Vagina (tissue), 2 donors: Measurements from ENCODE around the gene CAPN3. TPM values are rescaled to one million over a fixed set of nuclear protein-coding genes. Genes with fewer than 3 reads are reported as not detected.

Source experiments
- DNase-seq, 2 donors: peaks; one replicate each; pipeline ENCODE4 v3.0.0-alpha.2; 2017; ENCODE audit errors: extremely low spot score in 2 of 2
- H3K27ac ChIP-seq: fragments of 200-600 bp; sonication (generic); one replicate; pipeline ENCODE4 v1.5.1; 2019
- H3K27me3 ChIP-seq: fragments of 200-600 bp; sonication (generic); one replicate; pipeline ENCODE4 v1.5.1; 2019
- H3K36me3 ChIP-seq, 2 donors: fragments of 200-600 bp; sonication (generic); one replicate each; pipeline ENCODE4 v1.5.1; 2017 to 2019
- H3K4me1 ChIP-seq: fragments of 200-600 bp; sonication (generic); one replicate; pipeline ENCODE4 v1.5.1; 2019
- H3K4me3 ChIP-seq, 2 donors: fragments of 200-600 bp; sonication (generic); 1 replicate in 1 of 2; 2 replicates in 1 of 2; pipeline ENCODE4 v1.5.1; 2016 to 2019
- H3K9me3 ChIP-seq: fragments of 200-600 bp; sonication (generic); one replicate; pipeline ENCODE4 v1.5.1; 2019
- POLR2A ChIP-seq, 2 donors: fragments of 450-650 bp; IDR thresholded peaks; one replicate each; pipeline ENCODE4 v1.6.1; 2017; ENCODE audit warnings: antibody characterized with exemption in 2 of 2, mild to moderate bottlenecking in 2 of 2, moderate library complexity in 2 of 2
- POLR2AphosphoS5 ChIP-seq, 2 donors: sonication (generic); formaldehyde crosslinking; IDR thresholded peaks; one replicate each; pipeline ENCODE4 v1.9.0; 2017; ENCODE audit warnings: antibody characterized with exemption in 2 of 2, mild to moderate bottlenecking in 2 of 2, low read depth in 1 of 2; ENCODE audit not compliant: insufficient read depth in 1 of 2
- intact Hi-C: fragments of 100-400 bp; cut with DNase I; formaldehyde crosslinking; loops from one replicate; pipeline ENCODE4 v1.15.1; 2023
- total RNA-seq: library from RNA; depleted of rRNA; stranded (reverse); fragments of >200 nt; gene quantifications from one replicate; pipeline ENCODE4 v1.2.3, GENCODE V29; 2016
- TF ChIP-seq, protein P1 (sequence below), 3 experiments: fragments of 450-650 bp in 2 of 3; fragments of 200-600 bp in 1 of 3; sonication (generic) in 1 of 3; IDR thresholded peaks; one replicate each; pipeline ENCODE4 v1.5.1; 2017 to 2019; ENCODE audit warnings: antibody characterized with exemption in 3 of 3, mild to moderate bottlenecking in 2 of 3, moderate library complexity in 2 of 3

The CAPN3 gene
- total RNA-seq, 1 donor from 2014 or later, result 18.4 TPM

DNA sequence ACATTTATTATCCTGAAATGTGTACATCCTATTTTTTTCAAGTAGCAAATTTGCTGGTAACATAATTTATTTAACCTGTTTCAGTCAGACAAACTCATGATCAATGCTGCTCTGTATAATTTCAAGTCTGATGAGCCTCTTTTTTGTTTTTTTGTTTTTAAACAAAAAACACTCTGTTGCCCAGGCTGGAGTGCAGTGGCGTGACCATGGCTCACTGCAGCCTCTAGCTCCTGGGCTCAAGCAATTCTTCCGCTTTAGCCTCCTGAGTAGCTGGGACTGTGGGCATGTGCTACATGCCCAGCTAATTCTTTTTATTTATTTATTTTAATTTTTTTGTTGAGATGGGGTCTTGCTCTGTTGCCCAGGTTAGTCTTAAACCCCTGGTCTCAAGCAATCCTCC is 40.1 kb upstream of the CAPN3 start:
- intact Hi-C loops, result no loop called here
- Histone ChIP-seq H3K27me3 (no peaks in the 10 kb centered on the region), H3K4me3 (no peak overlapping the region), H3K27ac (no peak overlapping the region), H3K4me1 (no peaks in the 10 kb centered on the region), H3K36me3 (peaks cover 0 to 12% of the 10 kb centered on the region in 2 donors), H3K9me3 (no peaks in the 10 kb centered on the region)
- TF ChIP-seq POLR2A (IDR thresholded peaks at IDR 0.05) (no peak), POLR2AphosphoS5 (IDR thresholded peaks at IDR 0.05; ENCODE audit: insufficient read depth in 1 of 2, low read depth in 1 of 2) (no peak)
- TF ChIP-seq, protein P1, sequence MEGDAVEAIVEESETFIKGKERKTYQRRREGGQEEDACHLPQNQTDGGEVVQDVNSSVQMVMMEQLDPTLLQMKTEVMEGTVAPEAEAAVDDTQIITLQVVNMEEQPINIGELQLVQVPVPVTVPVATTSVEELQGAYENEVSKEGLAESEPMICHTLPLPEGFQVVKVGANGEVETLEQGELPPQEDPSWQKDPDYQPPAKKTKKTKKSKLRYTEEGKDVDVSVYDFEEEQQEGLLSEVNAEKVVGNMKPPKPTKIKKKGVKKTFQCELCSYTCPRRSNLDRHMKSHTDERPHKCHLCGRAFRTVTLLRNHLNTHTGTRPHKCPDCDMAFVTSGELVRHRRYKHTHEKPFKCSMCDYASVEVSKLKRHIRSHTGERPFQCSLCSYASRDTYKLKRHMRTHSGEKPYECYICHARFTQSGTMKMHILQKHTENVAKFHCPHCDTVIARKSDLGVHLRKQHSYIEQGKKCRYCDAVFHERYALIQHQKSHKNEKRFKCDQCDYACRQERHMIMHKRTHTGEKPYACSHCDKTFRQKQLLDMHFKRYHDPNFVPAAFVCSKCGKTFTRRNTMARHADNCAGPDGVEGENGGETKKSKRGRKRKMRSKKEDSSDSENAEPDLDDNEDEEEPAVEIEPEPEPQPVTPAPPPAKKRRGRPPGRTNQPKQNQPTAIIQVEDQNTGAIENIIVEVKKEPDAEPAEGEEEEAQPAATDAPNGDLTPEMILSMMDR (IDR thresholded peaks at IDR 0.05), result no peak
- no peak for DNase-seq

DNA sequence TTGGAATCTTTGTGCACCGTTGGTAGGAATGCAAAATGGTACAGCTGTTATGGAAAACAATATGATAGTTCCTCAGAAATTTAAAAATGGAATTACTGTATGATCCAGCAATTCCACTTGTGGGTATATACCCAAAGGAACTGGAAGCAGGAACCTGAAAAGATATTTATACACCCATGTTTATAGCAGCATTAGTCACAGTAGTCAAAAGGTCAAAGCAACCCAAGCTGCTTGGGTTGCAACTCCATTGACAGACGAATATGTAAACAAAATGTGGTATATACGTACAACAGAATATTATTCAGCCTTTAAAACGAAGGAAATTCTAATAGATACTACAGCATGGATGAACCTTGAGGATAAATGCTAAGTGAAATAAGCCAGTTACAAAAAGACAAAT is 35.0 kb upstream of the CAPN3 start:
- H3K27ac ChIP-seq, result no peak overlapping the region
- no peak overlapping the region for H3K4me3 ChIP-seq
- H3K9me3 ChIP-seq, result no peaks in the 10 kb centered on the region
- no peaks in the 10 kb centered on the region for H3K4me1 ChIP-seq
- DNase-seq, result no peak
- no peaks in the 10 kb centered on the region for H3K27me3 ChIP-seq
- intact Hi-C loops, result no loop called here
- TF ChIP-seq, protein P1 (IDR thresholded peaks at IDR 0.05), result no peak
- TF ChIP-seq POLR2AphosphoS5 (IDR thresholded peaks at IDR 0.05; ENCODE audit: insufficient read depth in 1 of 2, low read depth in 1 of 2), result no peak
- no peak for TF ChIP-seq POLR2A (IDR thresholded peaks at IDR 0.05)
- H3K36me3 ChIP-seq, result peaks cover 0 to 30% of the 10 kb centered on the region in 2 donors

DNA sequence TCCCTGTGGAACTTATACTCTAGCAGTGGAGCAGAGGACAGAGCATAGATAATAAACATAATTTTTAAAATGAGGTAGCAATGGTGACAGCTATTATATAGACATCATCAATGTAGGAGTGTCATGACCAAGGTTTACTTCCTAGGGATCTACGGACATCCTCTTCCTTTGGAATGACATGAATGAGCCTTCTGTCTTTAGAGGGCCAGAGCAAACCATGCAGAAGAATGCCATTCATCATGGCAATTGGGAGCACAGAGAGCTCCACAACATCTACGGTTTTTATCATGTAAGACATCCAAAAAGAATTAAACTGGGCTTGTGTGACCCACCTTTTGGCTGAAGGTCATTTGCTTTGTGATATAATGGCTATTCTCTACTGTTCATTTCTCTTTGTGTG is 30.1 kb upstream of the CAPN3 start:
- TF ChIP-seq, protein P1 (IDR thresholded peaks at IDR 0.05), result no peak
- TF ChIP-seq POLR2A (IDR thresholded peaks at IDR 0.05) (no peak), POLR2AphosphoS5 (IDR thresholded peaks at IDR 0.05; ENCODE audit: insufficient read depth in 1 of 2, low read depth in 1 of 2) (no peak)
- H3K9me3 ChIP-seq, result no peaks in the 10 kb centered on the region
- intact Hi-C loops, result no loop called here
- no peak overlapping the region for H3K27ac ChIP-seq
- no peaks in the 10 kb centered on the region for H3K4me1 ChIP-seq
- peaks cover 0 to 28% of the 10 kb centered on the region in 2 donors for H3K36me3 ChIP-seq
- no peaks in the 10 kb centered on the region for H3K27me3 ChIP-seq
- DNase-seq, result no peak
- no peak overlapping the region for H3K4me3 ChIP-seq

DNA sequence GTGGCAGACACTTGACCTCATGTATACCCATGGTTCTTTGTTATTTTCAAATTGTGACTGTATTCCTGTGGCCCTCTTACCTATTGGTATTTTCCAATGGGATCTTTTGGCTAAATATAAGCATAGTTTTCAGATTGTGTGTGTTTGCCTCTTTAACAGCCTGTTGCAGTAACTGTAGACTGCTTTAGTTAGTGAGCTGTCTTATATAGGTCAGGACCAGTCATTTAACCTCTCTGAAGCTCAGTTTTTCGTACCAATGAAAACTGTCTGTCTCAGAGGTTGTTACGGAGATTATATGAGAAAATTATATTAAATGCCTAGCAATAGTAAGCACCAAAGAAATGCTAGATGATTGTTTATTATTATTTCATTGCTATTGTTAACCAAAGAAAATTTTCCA is 29.3 kb upstream of the CAPN3 start:
- Histone ChIP-seq H3K27me3 (no peaks in the 10 kb centered on the region), H3K4me1 (no peaks in the 10 kb centered on the region), H3K4me3 (no peak overlapping the region), H3K27ac (no peak overlapping the region), H3K9me3 (no peaks in the 10 kb centered on the region), H3K36me3 (peaks cover 0 to 32% of the 10 kb centered on the region in 2 donors)
- intact Hi-C loops, result no loop called here
- DNase-seq, result no peak
- no peak for TF ChIP-seq POLR2AphosphoS5 (IDR thresholded peaks at IDR 0.05; ENCODE audit: insufficient read depth in 1 of 2, low read depth in 1 of 2)
- TF ChIP-seq POLR2A (IDR thresholded peaks at IDR 0.05), result no peak
- TF ChIP-seq, protein P1 (IDR thresholded peaks at IDR 0.05), result no peak

DNA sequence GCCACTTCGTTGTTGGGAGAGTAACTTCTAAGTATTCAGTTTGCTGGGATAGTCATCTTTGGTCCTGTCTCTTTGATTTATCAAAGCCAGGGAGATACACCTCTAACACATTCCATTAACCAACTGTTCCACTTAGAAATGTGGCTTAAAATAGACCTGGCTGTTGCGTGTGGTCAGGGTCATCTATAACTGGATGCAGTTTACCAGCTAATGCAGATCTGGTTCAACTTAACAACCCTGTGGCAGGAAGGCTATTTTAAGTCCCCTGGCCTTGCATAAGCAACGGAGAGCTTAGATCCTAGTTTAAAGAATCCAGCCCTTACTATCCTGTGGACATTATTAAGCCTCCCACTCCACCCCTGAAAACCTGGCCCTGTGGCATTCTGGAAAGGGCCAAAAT is 28.1 kb upstream of the CAPN3 start:
- TF ChIP-seq POLR2AphosphoS5 (IDR thresholded peaks at IDR 0.05; ENCODE audit: insufficient read depth in 1 of 2, low read depth in 1 of 2) (no peak), POLR2A (IDR thresholded peaks at IDR 0.05) (no peak)
- TF ChIP-seq, protein P1 (IDR thresholded peaks at IDR 0.05), result no peak
- intact Hi-C loops, result no loop called here
- DNase-seq, result no peak
- Histone ChIP-seq H3K27me3 (no peaks in the 10 kb centered on the region), H3K27ac (no peak overlapping the region), H3K36me3 (peaks cover 0 to 27% of the 10 kb centered on the region in 2 donors), H3K9me3 (no peaks in the 10 kb centered on the region), H3K4me3 (no peak overlapping the region), H3K4me1 (no peaks in the 10 kb centered on the region)
